H1 (cell line): ENCODE data around the gene FMNL2. TPM values are rescaled to one million over a fixed set of nuclear protein-coding genes. Genes with fewer than 3 reads are reported as not detected.

ENCODE experiments used
- ATF3 ChIP-seq: IDR thresholded peaks from 2 replicates; pipeline ENCODE4 v1.6.1; 2011; ENCODE audit warnings: low read depth, mild to moderate bottlenecking, low read length; ENCODE audit not compliant: insufficient read depth
- HDAC2 ChIP-seq, 2 experiments: fragments of 300-600 bp in 1 of 2; sonication (generic) in 1 of 2; IDR thresholded peaks; 2 replicates each; pipeline ENCODE4 v1.6.1; 2011 to 2012; ENCODE audit warnings: low read depth in 2 of 2, low read length in 2 of 2, mild to moderate bottlenecking in 2 of 2, moderate library complexity in 2 of 2, borderline replicate concordance in 1 of 2, inconsistent platforms in 1 of 2
- polyA plus RNA-seq, 7 experiments: library from polyadenylated mRNA; depleted of rRNA in 3 of 7; stranded (reverse) in 5 of 7; unstranded in 2 of 7; fragments of >200 nt in 5 of 7; fragments of 200-250 nt in 2 of 7; gene quantifications; 1 replicate in 5 of 7; 2 replicates in 1 of 7; 4 replicates in 1 of 7; pipeline versions ENCODE4 v1.2.1 to v1.2.3, GENCODE V29; 2011 to 2013; ENCODE audit warnings: missing spikeins in 2 of 7, mixed read lengths in 2 of 7
- total RNA-seq: library from RNA; stranded (reverse); fragmentation: NEBNext Ultra II Directional; extraction: Animal tissue kit (Norgen Biotek cat#: 25700); gene quantifications from 2 replicates; pipeline ENCODE4 v1.2.1, GENCODE V29; 2021

The FMNL2 gene
- total and polyA plus RNA-seq, 2 of the 8 experiments (the other 6 are each of a cell fraction or from before 2014, with no cell fraction given) = 15.5 to 45.1 TPM

- TF ChIP-seq HDAC2 (IDR thresholded peaks at IDR 0.05; ENCODE audit: borderline replicate concordance in 1 of 2, low read depth in 2 of 2, low read length in 2 of 2) (no peak), ATF3 (no peak)
- TF ChIP-seq, all 59 proteins: peak for 0
Observed at GRCh38 chr2:152369176-152369860, 34.3 kb downstream of the FMNL2 start (continued).
